ENCODE measurements around the gene ISL2.

DNA sequence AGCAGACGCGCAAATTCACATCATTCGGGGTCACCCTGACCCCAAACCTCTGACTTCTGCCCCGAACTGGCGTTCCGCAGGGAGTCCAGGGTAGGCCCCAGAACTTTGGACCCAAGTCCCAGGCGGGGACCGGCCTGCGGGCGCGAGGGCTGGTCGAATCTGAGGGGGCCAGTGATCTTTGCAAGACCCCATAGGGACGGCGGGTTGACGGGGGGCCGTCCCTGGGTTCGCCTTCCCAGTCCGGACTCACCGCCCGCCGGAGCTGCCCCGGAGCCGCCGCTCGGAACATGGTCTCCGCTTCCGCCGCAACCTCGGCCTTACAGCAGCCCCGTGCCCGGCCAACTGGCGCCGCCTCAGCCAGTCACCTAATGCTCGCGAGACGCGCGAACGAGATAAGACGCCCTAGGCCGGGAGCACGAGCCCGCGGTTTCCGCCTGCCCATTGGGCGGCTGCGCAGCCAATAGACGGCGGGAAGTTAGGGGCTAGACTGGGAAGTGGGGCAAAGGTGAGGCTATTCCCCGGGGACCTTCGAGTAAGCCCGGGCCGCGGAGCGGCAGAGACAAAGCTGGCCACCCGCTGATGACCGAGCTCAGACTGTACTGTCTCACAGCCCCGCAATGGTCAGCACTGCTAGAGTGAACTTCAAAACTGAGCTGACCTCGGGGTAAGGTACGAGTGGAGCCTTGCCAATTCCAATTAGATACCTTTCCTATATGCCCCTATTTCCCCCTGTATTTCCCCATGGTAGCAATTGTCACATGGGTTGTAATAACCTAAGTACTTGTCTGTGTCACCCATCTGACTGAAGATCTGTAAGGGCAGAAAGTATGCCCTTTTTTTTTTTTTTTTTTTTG lies 25.2 kb upstream of the ISL2 start, which contains the start of gene ETFA:
- TF ChIP-seq RARB (CRISPR knock-in tag; IDR thresholded peaks at IDR 0.05): no peak
- TF ChIP-seq ZFP3 (CRISPR knock-in tag; IDR thresholded peaks at IDR 0.05): no peak
- TF ChIP-seq, protein P1, sequence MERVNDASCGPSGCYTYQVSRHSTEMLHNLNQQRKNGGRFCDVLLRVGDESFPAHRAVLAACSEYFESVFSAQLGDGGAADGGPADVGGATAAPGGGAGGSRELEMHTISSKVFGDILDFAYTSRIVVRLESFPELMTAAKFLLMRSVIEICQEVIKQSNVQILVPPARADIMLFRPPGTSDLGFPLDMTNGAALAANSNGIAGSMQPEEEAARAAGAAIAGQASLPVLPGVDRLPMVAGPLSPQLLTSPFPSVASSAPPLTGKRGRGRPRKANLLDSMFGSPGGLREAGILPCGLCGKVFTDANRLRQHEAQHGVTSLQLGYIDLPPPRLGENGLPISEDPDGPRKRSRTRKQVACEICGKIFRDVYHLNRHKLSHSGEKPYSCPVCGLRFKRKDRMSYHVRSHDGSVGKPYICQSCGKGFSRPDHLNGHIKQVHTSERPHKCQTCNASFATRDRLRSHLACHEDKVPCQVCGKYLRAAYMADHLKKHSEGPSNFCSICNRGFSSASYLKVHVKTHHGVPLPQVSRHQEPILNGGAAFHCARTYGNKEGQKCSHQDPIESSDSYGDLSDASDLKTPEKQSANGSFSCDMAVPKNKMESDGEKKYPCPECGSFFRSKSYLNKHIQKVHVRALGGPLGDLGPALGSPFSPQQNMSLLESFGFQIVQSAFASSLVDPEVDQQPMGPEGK (CRISPR knock-in tag; IDR thresholded peaks at IDR 0.05; ENCODE audit: borderline replicate concordance): no peak
- TF ChIP-seq, protein P2, sequence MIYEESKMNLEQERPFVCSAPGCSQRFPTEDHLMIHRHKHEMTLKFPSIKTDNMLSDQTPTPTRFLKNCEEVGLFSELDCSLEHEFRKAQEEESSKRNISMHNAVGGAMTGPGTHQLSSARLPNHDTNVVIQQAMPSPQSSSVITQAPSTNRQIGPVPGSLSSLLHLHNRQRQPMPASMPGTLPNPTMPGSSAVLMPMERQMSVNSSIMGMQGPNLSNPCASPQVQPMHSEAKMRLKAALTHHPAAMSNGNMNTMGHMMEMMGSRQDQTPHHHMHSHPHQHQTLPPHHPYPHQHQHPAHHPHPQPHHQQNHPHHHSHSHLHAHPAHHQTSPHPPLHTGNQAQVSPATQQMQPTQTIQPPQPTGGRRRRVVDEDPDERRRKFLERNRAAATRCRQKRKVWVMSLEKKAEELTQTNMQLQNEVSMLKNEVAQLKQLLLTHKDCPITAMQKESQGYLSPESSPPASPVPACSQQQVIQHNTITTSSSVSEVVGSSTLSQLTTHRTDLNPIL (CRISPR knock-in tag; IDR thresholded peaks at IDR 0.05; ENCODE audit: low read depth): no peak
- no peak for TF ChIP-seq ZNF565 (CRISPR knock-in tag; conservative IDR thresholded peaks at IDR 0.05; ENCODE audit: low read depth)
- no peak for TF ChIP-seq ARNTL (CRISPR knock-in tag; IDR thresholded peaks at IDR 0.05; ENCODE audit: borderline replicate concordance, low read depth)
- TF ChIP-seq BACH2 (CRISPR knock-in tag; IDR thresholded peaks at IDR 0.05; ENCODE audit: borderline replicate concordance): no peak
- TF ChIP-seq ZFP30 (CRISPR knock-in tag; IDR thresholded peaks at IDR 0.05): no peak
- TF ChIP-seq, protein P3, sequence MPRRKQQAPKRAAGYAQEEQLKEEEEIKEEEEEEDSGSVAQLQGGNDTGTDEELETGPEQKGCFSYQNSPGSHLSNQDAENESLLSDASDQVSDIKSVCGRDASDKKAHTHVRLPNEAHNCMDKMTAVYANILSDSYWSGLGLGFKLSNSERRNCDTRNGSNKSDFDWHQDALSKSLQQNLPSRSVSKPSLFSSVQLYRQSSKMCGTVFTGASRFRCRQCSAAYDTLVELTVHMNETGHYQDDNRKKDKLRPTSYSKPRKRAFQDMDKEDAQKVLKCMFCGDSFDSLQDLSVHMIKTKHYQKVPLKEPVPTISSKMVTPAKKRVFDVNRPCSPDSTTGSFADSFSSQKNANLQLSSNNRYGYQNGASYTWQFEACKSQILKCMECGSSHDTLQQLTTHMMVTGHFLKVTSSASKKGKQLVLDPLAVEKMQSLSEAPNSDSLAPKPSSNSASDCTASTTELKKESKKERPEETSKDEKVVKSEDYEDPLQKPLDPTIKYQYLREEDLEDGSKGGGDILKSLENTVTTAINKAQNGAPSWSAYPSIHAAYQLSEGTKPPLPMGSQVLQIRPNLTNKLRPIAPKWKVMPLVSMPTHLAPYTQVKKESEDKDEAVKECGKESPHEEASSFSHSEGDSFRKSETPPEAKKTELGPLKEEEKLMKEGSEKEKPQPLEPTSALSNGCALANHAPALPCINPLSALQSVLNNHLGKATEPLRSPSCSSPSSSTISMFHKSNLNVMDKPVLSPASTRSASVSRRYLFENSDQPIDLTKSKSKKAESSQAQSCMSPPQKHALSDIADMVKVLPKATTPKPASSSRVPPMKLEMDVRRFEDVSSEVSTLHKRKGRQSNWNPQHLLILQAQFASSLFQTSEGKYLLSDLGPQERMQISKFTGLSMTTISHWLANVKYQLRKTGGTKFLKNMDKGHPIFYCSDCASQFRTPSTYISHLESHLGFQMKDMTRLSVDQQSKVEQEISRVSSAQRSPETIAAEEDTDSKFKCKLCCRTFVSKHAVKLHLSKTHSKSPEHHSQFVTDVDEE (CRISPR knock-in tag; IDR thresholded peaks at IDR 0.05): no peak
- TF ChIP-seq OSR1 (CRISPR knock-in tag; IDR thresholded peaks at IDR 0.05): no peak
- TF ChIP-seq SNAI2 (CRISPR knock-in tag; IDR thresholded peaks at IDR 0.05): no peak
- TF ChIP-seq ZC3H10 (CRISPR knock-in tag; IDR thresholded peaks at IDR 0.05): no peak
